GM21619 (cell line): ENCODE results near the gene SYMPK.

ENCODE experiments used
- ATAC-seq: cut with Tn5 transposase; IDR thresholded peaks from one replicate; pipeline ENCODE4 v1.9.1; 2021; ENCODE audit not compliant: unreplicated experiment

The SYMPK gene

DNA sequence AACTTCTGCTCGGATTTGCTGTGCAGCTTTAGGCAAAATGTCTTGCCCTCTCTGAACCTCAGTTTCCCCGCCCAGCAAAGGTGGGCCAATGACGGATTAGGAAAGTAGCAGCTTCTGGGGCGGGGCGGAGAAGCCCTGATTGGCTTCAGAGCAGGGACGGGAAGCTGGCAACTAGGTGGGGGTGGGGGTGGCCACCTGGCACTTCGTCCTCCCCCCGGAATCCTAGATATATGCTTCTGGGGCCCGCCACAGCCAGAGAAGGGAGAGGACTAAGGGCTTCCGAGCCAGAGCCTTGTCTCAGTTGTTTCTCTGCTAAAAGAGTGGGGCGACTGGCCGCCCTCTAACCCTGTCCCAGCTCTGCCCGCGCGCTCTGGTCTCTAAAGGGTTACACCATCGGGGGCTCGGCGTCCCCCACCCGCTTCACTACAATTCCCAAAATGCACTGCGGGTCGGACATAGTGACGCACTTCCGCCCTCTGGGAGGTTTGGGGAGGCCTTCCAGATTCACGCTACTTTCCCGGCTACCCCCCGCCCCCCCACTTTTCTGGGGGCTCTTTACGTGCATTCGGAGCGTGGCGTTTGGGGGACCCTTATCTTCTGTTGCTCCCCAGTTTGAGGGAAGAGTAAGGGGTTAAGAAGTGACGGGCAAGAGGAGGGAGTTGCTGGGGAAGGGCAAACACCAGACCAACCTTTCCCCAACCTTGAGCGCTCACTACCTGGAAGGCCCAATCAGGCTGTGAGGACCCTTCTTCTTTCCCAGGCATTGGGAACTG is 23.7 kb upstream of the SYMPK start:
- peak; percentile 39 for ATAC-seq

DNA sequence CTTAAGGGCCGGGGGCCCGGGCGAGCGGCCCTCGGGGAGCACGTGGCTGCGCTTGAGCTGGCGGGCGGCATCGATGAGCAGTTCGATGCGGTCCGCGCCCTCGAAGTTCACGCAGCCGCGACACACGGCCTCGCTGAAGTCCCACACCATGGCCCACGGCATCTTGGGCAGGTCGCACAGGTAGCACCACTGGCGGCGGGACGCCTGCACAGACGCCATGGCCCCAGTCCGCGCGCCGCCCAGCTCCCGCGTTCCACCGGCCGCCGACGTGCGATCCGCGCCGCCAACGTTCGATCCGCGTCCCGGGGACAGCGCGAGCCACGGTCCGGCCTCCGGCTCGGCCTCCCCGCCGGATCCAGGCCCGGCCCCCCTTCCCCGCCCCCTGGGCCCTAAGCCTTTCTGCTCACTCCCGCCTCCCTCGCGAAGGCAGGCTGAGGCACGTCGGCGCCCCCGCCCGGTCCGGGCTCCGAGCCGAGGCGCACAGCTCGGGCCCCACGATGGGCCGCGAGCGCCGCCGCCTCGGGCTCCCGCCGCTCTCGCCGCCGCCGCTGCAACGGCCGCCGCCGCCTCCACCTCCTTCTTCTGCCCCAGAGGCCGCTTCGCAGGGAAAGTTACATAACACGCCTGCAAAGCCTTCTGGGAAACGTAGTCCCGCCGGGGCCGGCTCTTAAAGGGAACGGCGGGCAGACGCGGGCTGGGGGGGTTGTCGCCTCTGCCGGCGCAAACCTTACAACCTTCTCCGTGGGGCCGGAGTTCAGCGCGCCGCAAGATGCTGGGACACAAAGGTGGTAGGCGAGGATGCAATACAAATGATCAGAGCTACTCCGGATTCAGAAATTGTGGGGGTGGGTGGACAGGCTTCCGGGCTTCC is 22.8 kb upstream of the SYMPK start, which contains the start of gene IRF2BP1:
IRF2BP1 (minus strand) TSS at position 586 of the 871 bp plus-strand sequence; CDS start at position 219, 367 bp downstream.
- peak; percentile 37 for ATAC-seq

DNA sequence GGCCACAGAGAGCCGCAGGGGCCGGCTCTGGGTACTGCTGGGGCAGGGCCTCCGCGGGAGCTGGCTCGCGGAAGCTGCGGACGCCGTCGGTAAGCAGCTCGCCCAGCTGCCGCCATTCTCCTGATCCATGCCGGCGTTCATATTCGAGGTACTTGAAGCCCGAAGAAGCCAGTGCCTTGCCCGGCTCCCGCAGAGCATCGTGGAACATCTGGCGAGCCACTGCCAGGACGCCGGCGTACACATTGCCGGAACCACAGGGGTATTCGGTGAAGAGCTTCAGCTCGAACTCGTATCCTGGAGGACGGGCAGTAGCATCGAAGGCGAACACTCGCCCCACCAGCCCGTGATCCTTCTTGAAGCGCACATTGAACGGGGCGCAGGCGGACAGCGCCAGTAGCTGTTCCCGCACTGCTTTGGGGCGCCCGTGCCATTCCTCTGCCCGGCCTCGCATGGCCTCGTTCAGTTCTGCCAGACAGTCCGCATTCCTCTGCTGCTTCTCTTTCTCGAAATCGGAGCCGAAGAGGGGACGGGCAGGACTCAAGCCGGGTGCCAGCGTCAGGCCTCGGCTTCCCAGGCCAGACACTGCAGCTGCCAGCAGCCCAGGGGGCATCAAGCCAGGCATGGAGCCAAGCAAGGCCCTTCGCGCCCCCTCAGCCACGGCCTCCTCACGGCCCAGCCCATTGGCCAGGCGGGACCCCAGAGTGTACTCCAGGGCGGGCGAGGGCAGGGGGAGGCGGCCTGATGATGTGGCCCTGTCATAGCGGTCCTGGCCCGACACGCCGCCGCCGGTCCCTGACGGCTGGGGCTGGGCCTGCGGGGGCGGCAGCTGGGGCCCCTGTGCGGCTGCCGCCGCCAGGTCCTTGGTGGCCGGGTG is 22.0 kb upstream of the SYMPK start:
- ATAC-seq, result no peak

DNA sequence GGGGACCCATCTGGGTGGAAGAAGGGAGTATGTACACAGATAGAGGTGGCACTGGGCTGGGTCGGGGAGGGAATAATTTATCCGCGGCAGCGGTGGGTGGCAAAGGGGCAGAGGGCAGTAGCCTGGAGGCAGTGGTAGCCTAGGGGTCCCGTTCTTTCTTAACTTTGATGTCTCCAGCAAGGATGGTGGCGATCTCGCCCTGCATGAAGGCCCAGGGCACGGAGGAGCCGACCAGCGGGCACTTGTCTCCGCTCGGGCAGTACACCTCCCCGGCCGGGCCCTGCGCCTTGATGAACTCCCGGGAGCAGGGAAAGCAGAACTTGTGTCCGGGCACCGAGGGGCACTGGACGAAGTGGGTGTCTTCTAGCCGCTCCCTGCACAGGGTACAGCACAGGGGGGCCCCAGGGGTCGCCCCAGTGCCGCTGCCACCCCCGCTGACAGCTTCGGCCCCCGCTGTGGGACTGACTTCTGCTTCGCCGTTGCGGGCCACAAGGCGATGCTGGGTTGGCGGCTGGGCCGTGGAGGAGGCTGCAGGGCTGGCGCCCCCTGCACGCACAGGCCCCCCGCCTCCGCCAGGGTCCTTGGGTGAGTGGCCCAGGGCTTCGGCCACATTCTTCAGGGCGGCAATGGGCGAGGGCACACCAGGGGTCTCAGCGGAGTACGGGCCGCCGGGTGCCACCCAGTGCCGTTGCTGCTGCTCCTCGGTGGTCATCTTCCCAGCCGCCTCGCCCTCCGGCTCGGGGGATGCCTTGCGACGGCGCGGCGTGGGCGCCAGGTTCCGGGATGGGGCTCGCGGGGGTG is 21.1 kb upstream of the SYMPK start:
- no peak for ATAC-seq

DNA sequence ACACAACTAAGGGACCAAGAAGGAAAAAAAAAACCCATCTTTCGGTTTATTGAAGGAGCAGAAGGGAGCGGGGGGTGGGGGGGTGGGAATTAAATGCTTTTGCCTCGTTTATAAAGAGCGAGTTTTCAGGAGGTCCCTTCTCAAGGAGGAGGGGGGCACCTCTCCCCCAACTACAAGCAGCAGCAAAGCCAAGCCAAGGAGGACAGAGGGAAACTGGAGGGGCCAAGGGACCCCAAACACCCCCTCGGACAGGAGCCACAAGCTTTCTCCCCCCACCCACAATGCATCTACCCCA is 20.6 kb upstream of the SYMPK start:
- ATAC-seq, result no peak

DNA sequence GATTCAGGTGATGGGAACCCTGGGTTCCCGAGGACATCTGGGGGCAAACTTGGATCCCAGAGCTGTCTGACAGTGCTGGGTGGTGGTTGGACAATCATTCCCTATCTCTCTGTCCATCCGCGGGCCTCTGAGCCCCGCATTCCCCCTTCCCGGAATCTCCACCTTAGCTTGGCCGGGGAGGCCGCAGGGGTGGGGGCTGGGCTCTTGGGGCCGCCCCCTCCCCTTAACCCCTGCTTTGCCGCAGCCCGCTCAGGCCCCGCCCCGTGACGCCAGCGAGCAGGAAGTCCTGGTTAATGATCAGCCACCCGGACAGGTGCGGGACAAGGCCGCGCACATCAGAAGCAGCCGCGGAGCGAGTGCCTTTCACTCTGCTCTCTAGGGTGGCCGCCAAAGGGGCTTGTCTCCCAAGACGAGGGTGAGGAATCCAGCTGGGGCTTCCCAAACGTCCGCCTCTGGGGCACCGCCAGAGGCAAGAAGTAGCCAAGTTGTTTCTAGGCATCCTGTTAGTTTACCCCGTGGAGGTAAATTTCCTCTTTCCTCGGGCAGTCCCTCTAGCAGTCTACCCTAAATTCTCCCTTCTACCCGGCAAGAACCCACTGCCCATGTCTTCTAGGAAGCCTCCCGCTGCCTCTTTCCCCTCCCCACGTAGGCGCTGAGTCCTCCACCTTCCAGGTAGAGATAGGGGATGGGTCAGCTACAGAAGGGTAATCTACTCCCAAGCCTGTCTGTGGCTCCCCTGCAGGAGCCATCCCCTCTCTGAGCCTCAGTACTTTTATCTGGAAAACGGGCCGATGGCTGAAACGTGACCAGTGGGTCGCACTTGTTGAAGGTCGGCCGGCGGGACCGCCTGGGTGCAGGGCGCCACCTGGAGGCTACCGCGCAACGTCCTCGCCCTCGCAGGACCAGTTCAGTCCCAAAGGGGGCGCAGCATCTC is 20.0 kb upstream of the SYMPK start:
- no peak for ATAC-seq

DNA sequence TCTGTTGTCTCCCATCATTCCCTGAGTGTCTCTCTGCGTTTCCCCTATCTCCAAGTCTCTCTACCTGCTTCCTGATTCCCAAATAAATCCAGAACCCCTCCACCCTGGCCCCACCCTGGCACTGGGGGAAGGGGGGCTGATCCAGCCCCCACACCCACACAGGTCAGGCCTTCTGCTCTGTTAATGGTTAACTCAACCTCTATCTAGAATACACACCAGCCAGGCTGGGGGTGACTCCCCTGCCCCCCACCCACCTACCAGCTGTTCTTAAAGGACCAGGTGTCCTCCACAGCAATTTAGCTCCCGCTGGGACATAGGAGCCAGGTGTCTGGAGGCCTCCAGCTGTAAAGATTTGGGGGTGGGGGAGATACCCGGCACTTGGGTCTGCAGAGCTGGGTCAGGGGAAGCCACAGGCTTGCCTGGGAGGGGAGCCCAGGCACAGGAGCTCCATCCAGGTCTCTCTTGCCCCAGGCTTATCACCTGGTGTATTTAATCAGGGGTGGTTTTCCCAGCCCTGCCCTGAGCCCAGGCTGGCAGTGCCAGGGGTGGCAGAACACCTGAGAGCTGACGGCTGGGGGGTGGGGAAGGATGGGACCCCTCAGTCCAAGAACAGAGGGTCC is 19.1 kb upstream of the SYMPK start:
- no peak for ATAC-seq

DNA sequence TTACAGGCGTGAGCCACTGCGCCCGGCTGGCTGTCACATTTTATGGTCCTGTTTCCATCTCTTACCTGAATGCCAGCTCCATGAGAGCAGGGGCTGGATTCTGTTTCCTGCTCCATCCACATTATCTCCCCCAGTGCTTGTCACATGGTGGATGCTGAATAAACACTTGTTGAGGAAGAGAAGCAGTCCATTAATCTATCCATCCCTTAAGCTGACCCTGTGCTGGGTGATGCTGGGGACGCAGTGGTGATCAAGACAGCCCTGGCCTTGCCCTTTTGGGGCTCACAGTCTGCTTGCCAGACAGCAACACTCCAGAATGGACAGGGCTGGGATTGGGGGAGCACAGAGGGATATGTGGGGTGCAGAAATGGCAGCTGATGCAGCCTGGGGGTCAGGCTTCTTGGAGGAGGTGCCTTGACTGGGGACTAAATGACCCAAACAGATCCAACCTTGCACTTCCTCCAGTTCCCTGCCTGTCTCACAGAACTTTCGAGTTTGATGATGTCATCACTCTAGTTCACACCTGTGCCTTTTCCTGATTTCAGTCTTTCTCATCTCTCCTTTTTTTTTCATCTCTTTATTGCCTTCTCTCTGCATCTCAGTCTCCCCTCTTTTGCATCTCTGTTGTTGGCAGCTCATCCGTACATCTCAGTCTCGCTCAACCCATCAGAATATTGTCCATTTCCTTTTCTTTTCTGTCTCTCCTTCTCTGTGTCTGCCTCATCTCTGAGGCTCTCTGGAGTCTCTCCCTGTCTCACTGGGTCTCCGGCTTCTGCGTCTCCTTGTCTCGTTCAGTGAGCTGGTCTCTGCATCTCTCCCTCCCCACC is 18.3 kb upstream of the SYMPK start:
- no peak for ATAC-seq

DNA sequence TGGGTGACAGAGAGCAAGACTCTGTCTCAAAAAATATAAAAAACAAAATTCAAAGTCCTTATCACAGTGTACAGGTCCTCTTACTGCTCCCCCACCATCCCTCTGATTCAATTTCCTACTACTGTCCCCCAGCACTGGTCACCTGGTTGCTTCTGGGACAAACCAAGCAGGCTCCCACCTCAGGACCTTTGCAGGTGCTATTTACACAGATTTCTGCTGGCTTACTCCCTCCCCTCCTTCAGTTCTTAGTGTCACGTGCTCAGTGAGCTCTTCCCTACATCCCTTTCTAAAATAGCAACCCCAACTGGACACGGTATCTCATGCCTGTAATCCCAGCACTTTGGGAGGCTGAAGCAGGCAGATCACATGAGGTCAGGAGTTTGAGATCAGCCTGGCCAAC is 17.0 kb upstream of the SYMPK start:
- no peak for ATAC-seq

DNA sequence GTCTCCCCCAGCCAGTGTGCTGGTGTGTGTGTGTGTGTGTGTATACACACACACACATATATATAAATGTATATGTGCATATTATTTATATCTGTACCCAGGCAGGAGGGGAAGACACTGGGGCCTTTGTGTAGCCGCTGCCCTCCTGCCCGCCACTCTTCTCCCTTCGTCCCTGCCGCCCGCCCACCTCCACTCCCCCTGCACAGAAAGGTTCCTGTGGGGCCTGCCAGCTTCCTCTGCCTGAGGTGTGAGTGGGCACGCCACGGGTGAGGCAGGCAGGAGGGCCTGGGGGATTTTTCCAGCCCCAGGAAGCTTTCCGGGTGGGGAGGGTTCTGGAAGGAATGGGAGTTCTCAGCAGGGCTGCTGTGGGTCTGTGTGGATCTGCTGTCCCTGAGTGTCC is 16.1 kb upstream of the SYMPK start:
- ATAC-seq, result no peak

DNA sequence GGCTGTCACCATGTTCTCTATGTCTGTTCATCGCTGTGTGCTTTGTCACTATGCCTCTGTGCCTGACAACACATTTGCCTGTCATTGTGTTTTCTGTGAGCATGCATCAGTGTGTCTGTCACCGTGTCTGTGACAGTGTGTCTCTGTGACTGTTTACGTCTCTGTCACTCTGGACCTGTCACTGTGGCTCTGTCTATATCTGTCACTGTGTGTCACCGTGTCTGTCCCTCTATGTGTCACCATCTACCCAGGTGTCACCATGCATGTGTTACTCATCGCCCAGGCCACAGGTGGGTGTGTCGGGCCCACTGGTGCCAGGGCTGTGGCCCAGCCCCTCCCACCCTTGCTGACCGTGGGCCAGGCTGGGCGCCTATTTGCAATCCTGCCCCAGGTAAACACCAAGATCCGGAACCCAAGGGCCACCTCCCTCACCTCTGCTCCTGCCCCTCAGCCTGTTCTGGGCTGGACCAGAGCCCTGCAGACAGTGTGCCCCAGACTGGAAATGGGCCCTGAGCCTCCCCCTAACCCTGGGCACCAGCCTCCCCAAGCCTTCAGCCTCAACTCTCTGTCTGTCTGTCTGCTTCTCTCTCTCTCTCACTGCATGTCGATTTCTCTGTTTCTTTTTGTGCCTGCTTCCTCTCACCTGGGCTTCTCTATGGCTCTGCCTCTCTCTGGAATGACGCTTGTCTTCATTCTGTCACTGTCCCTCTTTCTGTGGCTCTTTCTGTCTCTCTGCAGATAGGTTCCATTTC is 15.3 kb upstream of the SYMPK start:
- no peak for ATAC-seq

DNA sequence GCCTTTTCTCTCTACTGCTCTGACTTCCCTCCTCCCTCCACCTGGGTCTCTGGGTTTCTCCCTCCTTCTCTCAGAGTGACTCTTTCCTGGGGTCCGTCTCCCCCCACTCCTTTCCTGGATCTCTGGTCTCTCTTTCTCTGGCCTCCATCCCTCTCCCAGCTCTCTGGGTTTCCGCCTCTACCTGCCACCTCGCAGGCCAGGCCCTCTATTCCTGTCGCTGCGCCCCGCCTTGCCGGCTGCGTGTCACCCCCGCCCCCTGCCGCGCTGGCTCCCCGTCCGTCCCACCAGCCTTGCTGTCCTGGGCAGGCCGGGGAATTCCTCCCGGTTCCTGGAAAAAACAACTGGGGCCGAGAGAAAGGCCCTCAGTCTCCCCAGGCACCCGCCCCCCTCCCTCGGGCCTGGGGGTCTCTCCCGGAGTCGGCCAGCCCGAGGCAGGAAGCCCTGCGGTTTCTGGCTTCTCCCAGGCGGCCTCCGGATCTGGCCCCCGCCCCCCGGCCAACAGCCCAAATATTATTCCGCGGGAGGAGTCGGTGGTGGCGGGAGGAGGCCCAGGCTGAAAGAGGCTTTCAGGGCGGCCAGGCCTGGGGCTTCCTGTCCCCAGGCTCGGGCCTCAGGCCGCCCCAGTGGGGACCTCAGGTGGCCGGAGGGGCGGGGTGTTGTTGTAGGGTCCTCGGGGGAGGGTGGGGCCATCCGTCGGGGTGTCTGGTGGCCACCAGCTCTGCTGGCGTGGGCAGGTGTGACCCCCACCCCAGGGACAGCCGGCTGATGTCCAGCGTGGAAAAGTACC is 13.7 kb upstream of the SYMPK start:
- no peak for ATAC-seq

DNA sequence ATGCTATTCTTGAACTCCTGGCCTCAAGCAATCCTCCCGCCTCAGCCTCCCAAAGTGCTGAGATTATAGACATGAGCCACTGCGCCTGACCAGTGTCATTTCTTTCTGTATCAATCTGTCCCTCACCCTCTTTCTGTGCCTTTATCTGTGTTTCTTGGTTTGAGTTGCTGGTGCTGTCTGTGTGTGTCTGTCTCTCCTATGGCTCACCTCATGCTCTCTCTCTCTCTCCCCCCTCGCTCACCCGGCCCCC is 13.1 kb upstream of the SYMPK start:
- no peak for ATAC-seq

DNA sequence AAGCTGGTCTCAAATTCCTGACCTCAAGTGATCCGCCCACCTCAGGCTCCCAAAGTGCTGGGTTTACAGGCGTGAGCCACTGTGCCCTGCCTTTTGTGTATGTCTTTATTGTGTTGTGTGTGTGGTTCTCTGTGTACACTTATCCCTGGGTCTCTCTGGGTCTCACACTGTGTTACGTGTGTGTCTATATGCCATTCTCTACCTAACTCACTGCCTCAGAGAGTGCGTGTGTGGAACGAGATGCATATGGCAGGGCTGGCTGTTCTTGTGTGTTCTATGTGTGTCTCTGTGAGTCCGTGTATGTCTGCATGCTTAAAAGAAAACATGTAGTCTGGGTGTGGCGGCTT is 11.6 kb upstream of the SYMPK start:
- ATAC-seq, result no peak

DNA sequence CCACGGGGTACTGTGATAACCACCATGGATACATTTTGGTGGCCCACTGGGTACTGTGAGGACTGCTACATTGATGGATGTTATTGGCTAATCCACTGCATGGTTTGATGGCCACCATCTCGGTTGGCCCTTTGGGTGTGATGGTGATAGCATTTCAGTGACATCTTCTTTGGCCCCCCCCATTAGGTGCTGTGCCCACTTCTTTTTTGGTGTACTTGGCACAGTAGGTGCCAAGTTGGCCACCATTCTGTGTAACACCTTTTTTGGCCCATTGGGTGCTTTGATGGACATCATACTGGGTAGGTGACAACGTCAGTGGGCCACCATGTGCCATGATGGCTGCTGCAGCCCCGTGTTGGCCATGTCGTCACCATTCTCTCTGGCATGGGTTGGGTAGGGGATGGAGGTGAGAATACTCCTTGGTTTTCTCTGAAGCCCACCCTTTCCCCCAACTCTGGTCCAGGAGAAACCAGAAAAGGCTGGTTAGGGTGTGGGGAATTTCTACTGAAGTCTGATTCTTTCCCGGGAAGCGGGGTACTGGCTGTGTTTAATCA is 10.3 kb upstream of the SYMPK start:
- ATAC-seq, result no peak

DNA sequence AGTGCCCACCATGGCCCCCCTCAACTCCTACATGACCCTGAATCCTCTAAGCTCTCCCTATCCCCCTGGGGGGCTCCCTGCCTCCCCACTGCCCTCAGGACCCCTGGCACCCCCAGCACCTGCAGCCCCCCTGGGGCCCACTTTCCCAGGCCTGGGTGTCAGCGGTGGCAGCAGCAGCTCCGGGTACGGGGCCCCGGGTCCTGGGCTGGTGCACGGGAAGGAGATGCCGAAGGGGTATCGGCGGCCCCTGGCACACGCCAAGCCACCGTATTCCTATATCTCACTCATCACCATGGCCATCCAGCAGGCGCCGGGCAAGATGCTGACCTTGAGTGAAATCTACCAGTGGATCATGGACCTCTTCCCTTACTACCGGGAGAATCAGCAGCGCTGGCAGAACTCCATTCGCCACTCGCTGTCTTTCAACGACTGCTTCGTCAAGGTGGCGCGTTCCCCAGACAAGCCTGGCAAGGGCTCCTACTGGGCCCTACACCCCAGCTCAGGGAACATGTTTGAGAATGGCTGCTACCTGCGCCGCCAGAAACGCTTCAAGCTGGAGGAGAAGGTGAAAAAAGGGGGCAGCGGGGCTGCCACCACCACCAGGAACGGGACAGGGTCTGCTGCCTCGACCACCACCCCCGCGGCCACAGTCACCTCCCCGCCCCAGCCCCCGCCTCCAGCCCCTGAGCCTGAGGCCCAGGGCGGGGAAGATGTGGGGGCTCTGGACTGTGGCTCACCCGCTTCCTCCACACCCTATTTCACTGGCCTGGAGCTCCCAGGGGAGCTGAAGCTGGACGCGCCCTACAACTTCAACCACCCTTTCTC is 9.4 kb upstream of the SYMPK start:
- no peak for ATAC-seq
